Measurements from ENCODE around the gene COG2. TPM values are rescaled to one million over a fixed set of nuclear protein-coding genes. Genes with fewer than 3 reads are reported as not detected.
"Not testable (repeated sequence)": the region's sequence is repeated elsewhere in the genome, so short reads cannot be mapped to it uniquely, and the experiment has no call there.

COG2 gene
- 34.6 TPM for total RNA-seq

- DNase-seq (ENCODE audit: low spot score in 2 of 2), result peak; percentile 91 to 94
- no peak for FAIRE-seq
Measured at GRCh38 chr1:230642263-230642959, at the start of gene COG2. Gene COG2 (plus strand): TSS chr1:230642481. CDS start chr1:230642607, 126 bp downstream.

DNA sequence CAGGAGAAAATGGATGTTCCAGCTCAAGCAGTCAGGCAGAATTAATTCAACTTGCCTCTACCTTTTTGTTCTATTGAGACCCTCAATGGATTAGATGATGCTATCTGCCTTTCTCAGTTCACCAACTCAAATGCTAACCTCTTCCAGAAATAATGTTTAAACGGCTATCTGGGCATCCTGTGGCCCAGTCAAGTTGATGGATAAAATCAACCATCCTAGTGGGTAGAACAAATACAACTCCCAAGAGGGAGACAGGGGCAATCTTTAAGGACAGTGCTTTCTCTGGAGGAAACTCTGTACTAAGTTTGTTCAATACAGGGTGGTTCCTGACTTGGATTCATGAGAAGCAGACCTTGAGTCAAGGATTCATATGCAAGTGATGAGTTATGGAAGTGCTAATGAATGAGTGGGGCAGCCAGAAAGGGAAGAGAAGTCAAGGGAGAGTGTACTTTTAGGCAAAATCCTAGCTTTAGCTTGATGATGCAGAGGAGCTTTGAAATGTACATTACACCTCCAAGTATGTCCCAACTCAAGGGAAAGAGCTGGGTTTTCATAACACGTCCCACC lies 49.4 kb upstream of the COG2 start:
- no peak for DNase-seq (ENCODE audit: low spot score in 2 of 2)
- no peak for FAIRE-seq

DNA sequence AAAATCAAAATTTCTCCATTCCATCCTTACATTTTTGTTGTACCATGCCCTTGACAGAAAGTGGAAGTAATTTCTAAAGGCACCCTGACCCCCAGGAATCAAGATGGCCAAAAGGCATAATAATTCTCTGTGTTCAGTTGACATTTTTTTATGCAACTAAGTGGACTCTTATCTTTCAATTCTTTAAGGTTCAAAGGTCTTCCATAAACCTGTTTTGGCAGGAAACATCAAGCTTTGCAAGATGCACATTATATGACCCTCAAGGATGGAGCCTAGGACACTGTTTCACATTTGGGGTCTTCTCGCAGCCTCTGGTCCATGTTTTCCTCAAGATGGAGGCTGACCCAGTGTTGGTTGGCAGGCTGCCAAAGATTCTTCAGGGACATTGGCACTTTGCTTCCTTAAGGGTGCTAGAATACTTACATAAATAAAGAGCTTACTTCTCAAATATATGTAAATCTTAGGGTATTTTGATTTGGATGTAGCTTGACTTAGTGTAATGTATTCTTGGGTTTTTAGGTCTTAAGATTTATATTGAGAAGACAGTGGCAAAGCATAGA lies 48.0 kb upstream of the COG2 start:
- DNase-seq (ENCODE audit: low spot score in 2 of 2) (no peak), FAIRE-seq (no peak)

GRCh38 chr1:230595181-230595580 lies 47.1 kb upstream of the COG2 start:
- DNase-seq (ENCODE audit: low spot score in 2 of 2), result no peak
- FAIRE-seq, result no peak

- FAIRE-seq (no peak), DNase-seq (ENCODE audit: low spot score in 2 of 2) (no peak)
Measured at GRCh38 chr1:230596306-230596705, 46.0 kb upstream of the COG2 start.

DNA sequence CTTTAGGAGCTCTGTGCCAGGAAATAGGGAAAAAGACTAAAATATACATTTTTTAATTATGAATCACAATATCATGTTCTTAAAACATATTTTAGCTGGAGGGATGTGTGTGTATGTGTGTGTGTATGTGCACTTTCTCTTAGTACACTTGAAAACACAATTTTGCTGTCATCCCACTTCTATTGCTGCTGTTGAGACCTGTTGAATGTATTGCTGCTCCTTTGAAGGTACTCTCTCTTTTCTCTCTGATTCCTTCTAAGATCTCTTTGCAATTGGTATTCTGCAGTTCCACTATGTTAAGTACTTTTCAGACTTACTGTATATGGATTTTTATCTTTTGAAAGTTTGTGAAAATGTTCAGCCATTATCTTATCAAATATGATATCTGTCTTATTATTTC lies 43.5 kb upstream of the COG2 start:
- FAIRE-seq, result no peak
- DNase-seq (ENCODE audit: low spot score in 2 of 2), result no peak

- no peak for DNase-seq (ENCODE audit: low spot score in 2 of 2)
- no peak for FAIRE-seq
Measured at GRCh38 chr1:230599926-230600656, 42.2 kb upstream of the COG2 start.

DNA sequence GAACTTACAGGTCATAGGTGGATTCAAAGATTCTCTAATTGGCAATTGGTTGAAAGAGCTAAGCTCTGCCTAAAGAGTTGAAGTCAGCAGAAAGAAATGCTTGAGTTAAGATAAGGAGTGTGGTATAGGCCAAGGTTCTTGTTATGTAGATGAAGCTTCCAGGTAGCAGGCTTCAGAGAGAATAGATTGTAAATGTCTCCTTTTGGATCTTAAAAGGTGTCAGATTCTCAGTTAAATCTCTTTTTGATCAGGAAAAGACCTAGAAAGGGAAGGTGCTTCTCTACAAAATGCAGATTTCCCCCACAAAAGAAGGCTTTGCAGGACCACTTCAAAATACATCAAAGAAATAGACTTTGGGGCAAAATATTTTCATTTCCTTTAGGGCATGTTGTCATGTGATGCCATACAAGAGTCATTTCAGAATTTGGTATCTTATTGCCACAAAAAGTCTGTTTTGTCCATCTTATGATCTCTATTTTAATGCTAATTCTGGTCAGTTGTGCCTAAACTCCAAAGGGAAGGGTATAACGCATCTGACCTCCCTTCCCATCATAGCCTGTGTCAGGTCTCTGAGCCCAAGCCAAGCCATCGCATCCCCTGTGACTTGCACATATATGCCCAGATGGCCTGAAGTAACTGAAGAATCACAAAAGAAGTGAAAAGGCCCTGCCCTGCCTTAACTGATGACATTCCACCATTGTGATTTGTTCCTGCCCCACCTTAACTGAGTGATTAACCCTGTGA lies 41.5 kb upstream of the COG2 start:
- not testable (repeated sequence) for DNase-seq (ENCODE audit: low spot score in 2 of 2); FAIRE-seq

DNA sequence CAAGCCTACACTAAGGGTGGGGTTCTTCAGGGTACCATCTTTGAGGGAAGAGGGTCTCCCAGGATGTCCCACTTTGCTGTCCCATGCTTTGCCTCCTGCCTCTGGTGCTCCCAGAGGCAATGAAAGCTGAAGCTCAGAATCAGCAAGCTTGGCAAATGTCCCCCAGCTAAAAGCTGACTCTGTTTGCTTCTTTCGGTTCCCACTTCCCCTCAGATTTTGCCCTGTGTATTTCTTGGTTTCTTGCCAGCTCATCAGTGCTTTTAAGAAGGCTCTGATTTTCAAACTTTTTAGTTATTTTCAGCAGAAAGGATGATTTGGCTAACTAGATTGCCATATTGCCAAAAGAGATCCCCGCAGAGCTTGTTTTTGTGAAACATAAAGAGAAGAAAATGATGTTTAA lies 33.1 kb upstream of the COG2 start:
- no peak for FAIRE-seq
- no peak for DNase-seq (ENCODE audit: low spot score in 2 of 2)

- DNase-seq (ENCODE audit: low spot score in 2 of 2) (no peak), FAIRE-seq (no peak)
Measured at GRCh38 chr1:230610589-230610988, 31.7 kb upstream of the COG2 start.

GRCh38 chr1:230611128-230611877 lies 31.0 kb upstream of the COG2 start:
- no peak for DNase-seq (ENCODE audit: low spot score in 2 of 2)
- FAIRE-seq, result no peak

GRCh38 chr1:230611878-230612235 lies 30.4 kb upstream of the COG2 start:
- FAIRE-seq (no peak), DNase-seq (ENCODE audit: low spot score in 2 of 2) (no peak)

- FAIRE-seq (no peak), DNase-seq (ENCODE audit: low spot score in 2 of 2) (no peak)
Measured at GRCh38 chr1:230612651-230613050, 29.6 kb upstream of the COG2 start.

- no peak for DNase-seq (ENCODE audit: low spot score in 2 of 2)
- no peak for FAIRE-seq
Measured at GRCh38 chr1:230614121-230614520, 28.2 kb upstream of the COG2 start.

GRCh38 chr1:230618537-230618936 lies 23.7 kb upstream of the COG2 start:
- DNase-seq (ENCODE audit: low spot score in 2 of 2), result no peak
- no peak for FAIRE-seq

- DNase-seq (ENCODE audit: low spot score in 2 of 2) (no peak), FAIRE-seq (no peak)
Measured at GRCh38 chr1:230620649-230621323, 21.5 kb upstream of the COG2 start.

GRCh38 chr1:230621324-230622030 lies 20.8 kb upstream of the COG2 start:
- FAIRE-seq (no peak), DNase-seq (ENCODE audit: low spot score in 2 of 2) (no peak)

GRCh38 chr1:230622151-230622550 lies 20.1 kb upstream of the COG2 start:
- DNase-seq (ENCODE audit: low spot score in 2 of 2), result no peak
- FAIRE-seq, result no peak

Measured in frontal cortex (tissue), 4 donors.